Daoy (cell line): ENCODE measurements around the gene CLN5. TPM values are rescaled to one million over a fixed set of nuclear protein-coding genes. Genes with fewer than 3 reads are reported as not detected.

Experiments
- total RNA-seq: library from RNA; depleted of rRNA; stranded (reverse); fragments of >200 nt; shearing (Covaris generic); gene quantifications from 2 replicates; pipeline ENCODE4 v1.2.3, GENCODE V29; 2014; rRNA removed

Gene CLN5
- total RNA-seq, 1 experiment from 2014 or later: 15.7 TPM

Other genes starting within 250 kb of the CLN5 start
- gene KCTD12, start 105.7 kb upstream of the CLN5 start, total RNA-seq: 4.2 and 5.0 TPM in 2 replicates
- not detected in 2 replicates for gene ACOD1, start 43.6 kb upstream of the CLN5 start, total RNA-seq
- 15.6 and 21.6 TPM in 2 replicates for gene FBXL3, start 35.1 kb downstream of the CLN5 start, total RNA-seq